Activated CD4-positive, alpha-beta T cell treated with anti-CD3 and anti-CD28 coated beads for 36 hours (primary cell): Measurements from ENCODE around the gene CBR1. TPM values are rescaled to one million over a fixed set of nuclear protein-coding genes. Genes with fewer than 3 reads are reported as not detected.
"Not testable (repeated sequence)": the region's sequence is repeated elsewhere in the genome, so short reads cannot be mapped to it uniquely, and the experiment has no call there.

Experiments used
- ATAC-seq: fragments of 200-7000 bp; cut with Tn5 transposase; one replicate; pipeline ENCODE4 v1.10.0; 2021; ENCODE audit warnings: mild to moderate bottlenecking, moderate library complexity
- CTCF ChIA-PET: fragments of 350-600 bp; sonication (Branson Sonifier 250); formaldehyde crosslinking; loops from one replicate; lab custom pipeline; 2021; ENCODE audit warnings: antibody characterized with exemption; lab: Charles Lee
- POLR2A ChIA-PET: fragments of 350-600 bp; sonication (Branson Sonifier 250); formaldehyde crosslinking; loops from one replicate; lab custom pipeline; 2021; ENCODE audit warnings: antibody characterized with exemption, inconsistent platforms; lab: Charles Lee
- DNase-seq: peaks from one replicate; pipeline ENCODE4 v3.0.0-alpha.2; 2020
- H3K27ac Mint-ChIP-seq: one replicate; pipeline ENCODE4 v1.8.0; 2021; ENCODE audit warnings: mixed read lengths
- H3K27me3 Mint-ChIP-seq: one replicate; pipeline ENCODE4 v1.8.0; 2021; ENCODE audit warnings: mixed read lengths
- H3K36me3 Mint-ChIP-seq: one replicate; pipeline ENCODE4 v1.8.0; 2021; ENCODE audit warnings: low read depth, mixed read lengths
- H3K4me1 Mint-ChIP-seq: one replicate; pipeline ENCODE4 v1.8.0; 2021; ENCODE audit warnings: mixed read lengths
- H3K4me3 Mint-ChIP-seq: one replicate; pipeline ENCODE4 v1.8.0; 2021; ENCODE audit warnings: mild to moderate bottlenecking, moderate library complexity, mixed read lengths
- H3K9me3 Mint-ChIP-seq: one replicate; pipeline ENCODE4 v1.8.0; 2021; ENCODE audit warnings: low read depth, mixed read lengths
- intact Hi-C, 2 experiments: fragments of 100-400 bp; cut with DNase I in 1 of 2; cut with micrococcal nuclease in 1 of 2; formaldehyde crosslinking; loops; one replicate each; pipeline versions ENCODE4 v1.14.2 to v1.15.1; 2022 to 2024; cut with DNase I, micrococcal nuclease
- total RNA-seq, 2 experiments: library from RNA; stranded (reverse); gene quantifications; one replicate each; pipeline ENCODE4 v1.2.3, GENCODE V29; 2021

Gene CBR1
- total RNA-seq, 2 experiments from 2014 or later: 48.6 to 54.1 TPM

GRCh38 chr21:36099000-36099399 lies 29.2 kb downstream of the CBR1 start:
- intact Hi-C loops: no loop called here
- no peak overlapping the region for H3K27ac Mint-ChIP-seq
- H3K4me1 Mint-ChIP-seq: peaks cover 6% of the 10 kb centered on the region
- ATAC-seq (no peak), DNase-seq (no peak)
- CTCF ChIA-PET: interaction anchor here (0.8 kb wide), 1 partner anchor 10 kb away, joined by 3 read pairs; no protein-coding TSS in a partner anchor
- no peaks in the 10 kb centered on the region for H3K9me3 Mint-ChIP-seq
- no peak overlapping the region for H3K4me3 Mint-ChIP-seq
- no peaks in the 10 kb centered on the region for H3K36me3 Mint-ChIP-seq
- POLR2A ChIA-PET: no interaction called here
- H3K27me3 Mint-ChIP-seq: peaks cover 6% of the 10 kb centered on the region

GRCh38 chr21:36099695-36100211 lies 29.9 kb downstream of the CBR1 start:
- POLR2A ChIA-PET, H3K9me3 Mint-ChIP-seq, intact Hi-C loops, H3K27ac Mint-ChIP-seq, H3K4me3 Mint-ChIP-seq, ATAC-seq, CTCF ChIA-PET, DNase-seq, H3K36me3 Mint-ChIP-seq: not testable (repeated sequence)
- peaks cover 13% of the 10 kb centered on the region for H3K4me1 Mint-ChIP-seq
- peaks cover 12% of the 10 kb centered on the region for H3K27me3 Mint-ChIP-seq

- no peaks in the 10 kb centered on the region for H3K9me3 Mint-ChIP-seq
- no peak overlapping the region for H3K27ac Mint-ChIP-seq
- DNase-seq: no peak
- peaks cover 24% of the 10 kb centered on the region for H3K27me3 Mint-ChIP-seq
- no peaks in the 10 kb centered on the region for H3K36me3 Mint-ChIP-seq
- peaks cover 16% of the 10 kb centered on the region for H3K4me1 Mint-ChIP-seq
- ATAC-seq: no peak
- POLR2A ChIA-PET: no interaction called here
- no peak overlapping the region for H3K4me3 Mint-ChIP-seq
- intact Hi-C loops: no loop called here
- CTCF ChIA-PET: interaction anchor here (0.9 to 1.7 kb wide), 4 partner anchors 14 to 40 kb away, joined by 3 to 5 read pairs (median 4); no protein-coding TSS in a partner anchor
Measured at GRCh38 chr21:36100971-36101641, 31.3 kb downstream of the CBR1 start.

GRCh38 chr21:36103434-36103833 lies 33.6 kb downstream of the CBR1 start:
- no peak overlapping the region for H3K4me3 Mint-ChIP-seq
- no peaks in the 10 kb centered on the region for H3K36me3 Mint-ChIP-seq
- peaks cover 31% of the 10 kb centered on the region for H3K27me3 Mint-ChIP-seq
- CTCF ChIA-PET: interaction anchor here (0.6 to 3.5 kb wide), 5 partner anchors 9 to 1143 kb away, joined by 3 to 16 read pairs (median 3); no protein-coding TSS in a partner anchor
- ATAC-seq (no peak), DNase-seq (no peak)
- intact Hi-C loops: no loop called here
- peaks cover 15% of the 10 kb centered on the region for H3K4me1 Mint-ChIP-seq
- no peaks in the 10 kb centered on the region for H3K9me3 Mint-ChIP-seq
- POLR2A ChIA-PET: no interaction called here
- H3K27ac Mint-ChIP-seq: no peak overlapping the region

GRCh38 chr21:36104317-36105300 lies 34.8 kb downstream of the CBR1 start:
- ChIA-PET POLR2A (no interaction called here), CTCF (interaction anchor here (0.6 to 3.5 kb wide), 6 partner anchors 10 to 1359 kb away, joined by 3 to 16 read pairs (median 4); no protein-coding TSS in a partner anchor)
- no peaks in the 10 kb centered on the region for H3K36me3 Mint-ChIP-seq
- H3K4me1 Mint-ChIP-seq: peaks cover 15% of the 10 kb centered on the region
- H3K4me3 Mint-ChIP-seq: peak overlapping the region; percentile 64
- peaks cover 31% of the 10 kb centered on the region for H3K27me3 Mint-ChIP-seq
- DNase-seq: peak; percentile 69
- intact Hi-C loops: loop anchor here in 1 of 2 experiments (1.0 to 2.0 kb wide), 3 partner anchors 26 to 44 kb away; partner anchors contain the start of gene SETD4
- H3K27ac Mint-ChIP-seq: peak overlapping the region; percentile 65
- no peaks in the 10 kb centered on the region for H3K9me3 Mint-ChIP-seq
- peak; percentile 63 for ATAC-seq

GRCh38 chr21:36105327-36105842 lies 35.6 kb downstream of the CBR1 start:
- intact Hi-C loops: loop anchor here in 1 of 2 experiments (2.0 kb wide), 1 partner anchor 27 kb away; no protein-coding TSS in a partner anchor
- Mint-ChIP-seq H3K9me3 (no peaks in the 10 kb centered on the region), H3K36me3 (no peaks in the 10 kb centered on the region)

GRCh38 chr21:36109868-36110267 lies 40.0 kb downstream of the CBR1 start:
- no peak for ATAC-seq
- intact Hi-C loops: loop anchor here in 1 of 2 experiments (5.0 kb wide), 1 partner anchor 178 kb away; no protein-coding TSS in a partner anchor
- H3K4me1 Mint-ChIP-seq: peaks cover 21% of the 10 kb centered on the region
- CTCF ChIA-PET: interaction anchor here (1.7 kb wide), 1 partner anchor 68 kb away, joined by 3 read pairs; no protein-coding TSS in a partner anchor
- H3K4me3 Mint-ChIP-seq: no peak overlapping the region
- no peak for DNase-seq
- H3K27ac Mint-ChIP-seq: no peak overlapping the region
- H3K36me3 Mint-ChIP-seq: no peaks in the 10 kb centered on the region
- no peaks in the 10 kb centered on the region for H3K9me3 Mint-ChIP-seq
- H3K27me3 Mint-ChIP-seq: peaks cover 19% of the 10 kb centered on the region
- POLR2A ChIA-PET: no interaction called here

More at GRCh38 chr21:36105327-36105842, 35.6 kb downstream of the CBR1 start:
- POLR2A ChIA-PET: interaction anchor here (0.7 kb wide), 1 partner anchor 324 kb away, joined by 3 read pairs; no protein-coding TSS in a partner anchor
- DNase-seq (no peak), ATAC-seq (no peak)
- peaks cover 31% of the 10 kb centered on the region for H3K27me3 Mint-ChIP-seq
- H3K4me3 Mint-ChIP-seq: peak overlapping the region; percentile 64
- peaks cover 15% of the 10 kb centered on the region for H3K4me1 Mint-ChIP-seq
- H3K27ac Mint-ChIP-seq: no peak overlapping the region
- CTCF ChIA-PET: interaction anchor here (0.6 to 3.5 kb wide), 6 partner anchors 9 to 1360 kb away, joined by 3 to 16 read pairs (median 4); no protein-coding TSS in a partner anchor

GRCh38 chr21:36111238-36111637 lies 41.4 kb downstream of the CBR1 start:
- H3K4me1 Mint-ChIP-seq: peaks cover 19% of the 10 kb centered on the region
- CTCF ChIA-PET: interaction anchor here (1.7 to 2.8 kb wide), 2 partner anchors 51 to 70 kb away, joined by 3 to 14 read pairs; partner anchors contain the start of gene SETD4
- intact Hi-C loops: loop anchor here in 1 of 2 experiments (5.0 kb wide), 1 partner anchor 179 kb away; no protein-coding TSS in a partner anchor
- POLR2A ChIA-PET: no interaction called here
- ATAC-seq (no peak), DNase-seq (no peak)
- H3K4me3 Mint-ChIP-seq: no peak overlapping the region
- peaks cover 7% of the 10 kb centered on the region for H3K27me3 Mint-ChIP-seq
- no peaks in the 10 kb centered on the region for H3K9me3 Mint-ChIP-seq
- no peak overlapping the region for H3K27ac Mint-ChIP-seq
- no peaks in the 10 kb centered on the region for H3K36me3 Mint-ChIP-seq

GRCh38 chr21:36113647-36114428 lies 44.0 kb downstream of the CBR1 start:
- Mint-ChIP-seq H3K27me3 (no peaks in the 10 kb centered on the region), H3K27ac (peak overlapping the region; percentile 83), H3K4me1 (peaks cover 19% of the 10 kb centered on the region), H3K4me3 (peak overlapping the region; percentile 65), H3K36me3 (no peaks in the 10 kb centered on the region), H3K9me3 (no peaks in the 10 kb centered on the region)
- intact Hi-C loops: loop anchor here in 1 of 2 experiments (1.0 to 5.0 kb wide), 2 partner anchors 54 to 182 kb away; partner anchors contain the start of gene SETD4
- ChIA-PET POLR2A (interaction anchor here (0.7 kb wide), 1 partner anchor 1916 kb away, joined by 4 read pairs; no protein-coding TSS in a partner anchor), CTCF (interaction anchor here (0.6 to 3.9 kb wide), 23 partner anchors 10 to 420 kb away, joined by 3 to 18 read pairs (median 4); partner anchors contain the start of genes CBR1 and SETD4)
- peak; percentile 30 for ATAC-seq
- DNase-seq: peak; percentile 42
